A673 (cell line): Measurements from ENCODE around the gene PALLD.

ENCODE experiments used
- CTCF ChIP-seq: fragments of 300-800, 200-600 bp; sonication (generic); conservative IDR thresholded peaks from 2 replicates; pipeline ENCODE4 v1.5.1; 2017; ENCODE audit warnings: low read depth, mild to moderate bottlenecking, antibody characterized with exemption, low read length, moderate library complexity, mixed read lengths
- EZH2 ChIP-seq: fragments of 200-600 bp; sonication (generic); IDR thresholded peaks from 2 replicates; pipeline ENCODE4 v1.6.1; 2017; ENCODE audit warnings: borderline replicate concordance, low read depth, mild to moderate bottlenecking, mixed read lengths, antibody characterized with exemption, low read length; ENCODE audit not compliant: poor library complexity, severe bottlenecking

GRCh38 chr4:168743131-168743530 is 246.3 kb downstream of the PALLD start:
- TF ChIP-seq CTCF: no peak
- TF ChIP-seq EZH2: no peak
